ENCODE data around the gene STIP1.
A peak's percentile ranks its signal among the peaks of the same experiment; 100 is the strongest.
"Not testable (repeated sequence)": the region's sequence is repeated elsewhere in the genome, so short reads cannot be mapped to it uniquely, and the experiment has no call there.

STIP1 gene

GRCh38 chr11:64157631-64158394, 28.2 kb upstream of the STIP1 start:
- Histone ChIP-seq H3K4me2 (no peak overlapping the region), H3K27ac (no peak overlapping the region), H3K4me3 (no peak overlapping the region), H3K36me3 (peaks cover 39% of the 10 kb centered on the region), H3K9me3 (no peaks in the 10 kb centered on the region), H4K20me1 (peaks cover 77% of the 10 kb centered on the region), H3K9ac (no peak overlapping the region), H3K27me3 (no peaks in the 10 kb centered on the region), H3K4me1 (peaks cover 13% of the 10 kb centered on the region)
- TF ChIP-seq Cebpa-rat (IDR thresholded peaks at IDR 0.05): no peak

- Histone ChIP-seq H3K4me2 (no peak overlapping the region), H3K27me3 (no peaks in the 10 kb centered on the region), H3K9me3 (no peaks in the 10 kb centered on the region), H4K20me1 (peaks cover 63% of the 10 kb centered on the region), H3K27ac (no peak overlapping the region), H3K9ac (no peak overlapping the region), H3K36me3 (peaks cover 31% of the 10 kb centered on the region), H3K4me3 (no peak overlapping the region), H3K4me1 (peaks cover 26% of the 10 kb centered on the region)
- no peak for TF ChIP-seq Cebpa-rat (IDR thresholded peaks at IDR 0.05)
These were observed 24.9 kb upstream of the STIP1 start for GRCh38 chr11:64161037-64161436.

- H3K4me2 ChIP-seq, H3K4me3 ChIP-seq, H3K9ac ChIP-seq, H3K27ac ChIP-seq, H3K9me3 ChIP-seq, H3K27me3 ChIP-seq: not testable (repeated sequence)
- H4K20me1 ChIP-seq: peaks cover 46% of the 10 kb centered on the region
- peaks cover 38% of the 10 kb centered on the region for H3K4me1 ChIP-seq
- peaks cover 23% of the 10 kb centered on the region for H3K36me3 ChIP-seq
These were observed 23.2 kb upstream of the STIP1 start for GRCh38 chr11:64162769-64163168.

GRCh38 chr11:64163951-64164350, 22.0 kb upstream of the STIP1 start:
- Histone ChIP-seq H3K9ac (no peak overlapping the region), H3K4me3 (no peak overlapping the region), H3K27me3 (no peaks in the 10 kb centered on the region)

GRCh38 chr11:64164392-64165312, 21.3 kb upstream of the STIP1 start:
- peaks cover 51% of the 10 kb centered on the region for H3K4me1 ChIP-seq
- peak overlapping the region; percentile 91 for H3K9ac ChIP-seq
- no peaks in the 10 kb centered on the region for H3K27me3 ChIP-seq
- peak overlapping the region; percentile 92 for H3K27ac ChIP-seq
- no peak for TF ChIP-seq Cebpa-rat (IDR thresholded peaks at IDR 0.05)
- H3K9me3 ChIP-seq: no peaks in the 10 kb centered on the region
- peak overlapping the region; percentile 99 for H3K4me2 ChIP-seq
- H4K20me1 ChIP-seq: peaks cover 35% of the 10 kb centered on the region
- peaks cover 14% of the 10 kb centered on the region for H3K36me3 ChIP-seq
- H3K4me3 ChIP-seq: peak overlapping the region; percentile 87

More at GRCh38 chr11:64163951-64164350, 22.0 kb upstream of the STIP1 start:
- Histone ChIP-seq H3K27ac (no peak overlapping the region), H3K36me3 (peaks cover 14% of the 10 kb centered on the region), H4K20me1 (peaks cover 35% of the 10 kb centered on the region), H3K4me1 (peaks cover 47% of the 10 kb centered on the region), H3K9me3 (no peaks in the 10 kb centered on the region), H3K4me2 (peak overlapping the region; percentile 99)
- no peak for TF ChIP-seq Cebpa-rat (IDR thresholded peaks at IDR 0.05)

- peak overlapping the region; percentile 87 for H3K4me3 ChIP-seq
- peak overlapping the region; percentile 99 for H3K4me2 ChIP-seq
- H3K36me3 ChIP-seq: peaks cover 14% of the 10 kb centered on the region
- TF ChIP-seq Cebpa-rat (IDR thresholded peaks at IDR 0.05): no peak
- peaks cover 27% of the 10 kb centered on the region for H4K20me1 ChIP-seq
- peak overlapping the region; percentile 92 for H3K27ac ChIP-seq
- no peaks in the 10 kb centered on the region for H3K9me3 ChIP-seq
- peaks cover 54% of the 10 kb centered on the region for H3K4me1 ChIP-seq
- peak overlapping the region; percentile 91 for H3K9ac ChIP-seq
- no peaks in the 10 kb centered on the region for H3K27me3 ChIP-seq
These were observed 20.5 kb upstream of the STIP1 start for GRCh38 chr11:64165481-64165841.

- peak within 1 kb of the TSS; percentile 91 for H3K9ac ChIP-seq
- H3K27me3 ChIP-seq: no peaks in the 10 kb centered on the region
- no peak for TF ChIP-seq Cebpa-rat (IDR thresholded peaks at IDR 0.05)
- peak within 1 kb of the TSS; percentile 99 for H3K4me2 ChIP-seq
- no peaks in the 10 kb centered on the region for H3K9me3 ChIP-seq
- peaks cover 21% of the 10 kb centered on the region for H4K20me1 ChIP-seq
- H3K27ac ChIP-seq: peak within 1 kb of the TSS; percentile 92
- H3K4me3 ChIP-seq: peak within 1 kb of the TSS; percentile 87
- peaks cover 54% of the 10 kb centered on the region for H3K4me1 ChIP-seq
- peaks cover 11% of the 10 kb centered on the region for H3K36me3 ChIP-seq
These were observed 19.9 kb upstream of the STIP1 start, which contains the start of gene MACROD1 for GRCh38 chr11:64165842-64166635. Gene MACROD1 (minus strand): TSS chr11:64166113. CDS start chr11:64165994, 119 bp downstream.

GRCh38 chr11:64170419-64170818, 15.6 kb upstream of the STIP1 start:
- Histone ChIP-seq H3K9me3 (peaks cover 7% of the 10 kb centered on the region), H3K4me2 (no peak overlapping the region), H4K20me1 (no peaks in the 10 kb centered on the region), H3K36me3 (peaks cover 7% of the 10 kb centered on the region; the same call in 1 of the 2 replicates), H3K4me3 (no peak overlapping the region), H3K9ac (no peak overlapping the region), H3K4me1 (peaks cover 44% of the 10 kb centered on the region), H3K27me3 (no peaks in the 10 kb centered on the region), H3K27ac (no peak overlapping the region)
- TF ChIP-seq Cebpa-rat (IDR thresholded peaks at IDR 0.05): no peak

- peak overlapping the region; percentile 54 for H3K4me2 ChIP-seq
These were observed 12.2 kb upstream of the STIP1 start for GRCh38 chr11:64173616-64174355.

More at GRCh38 chr11:64173616-64174355, 12.2 kb upstream of the STIP1 start:
- Histone ChIP-seq H3K4me1 (peaks cover 32% of the 10 kb centered on the region), H3K9me3 (peaks cover 7% of the 10 kb centered on the region), H3K4me3 (no peak overlapping the region), H3K36me3 (peaks cover 8% of the 10 kb centered on the region; the same call in 1 of the 2 replicates), H3K9ac (no peak overlapping the region), H3K27me3 (no peaks in the 10 kb centered on the region), H4K20me1 (no peaks in the 10 kb centered on the region), H3K27ac (no peak overlapping the region)
- no peak for TF ChIP-seq Cebpa-rat (IDR thresholded peaks at IDR 0.05)
